Fibroblast of skin of left quadriceps (primary cell): Measurements from ENCODE around the gene ELMO1.

Experiments used
- DNase-seq, 2 experiments: peaks; one replicate each; pipeline ENCODE4 v3.0.0-alpha.2; 2013; ENCODE audit warnings: low read depth in 2 of 2

The ELMO1 gene

DNA sequence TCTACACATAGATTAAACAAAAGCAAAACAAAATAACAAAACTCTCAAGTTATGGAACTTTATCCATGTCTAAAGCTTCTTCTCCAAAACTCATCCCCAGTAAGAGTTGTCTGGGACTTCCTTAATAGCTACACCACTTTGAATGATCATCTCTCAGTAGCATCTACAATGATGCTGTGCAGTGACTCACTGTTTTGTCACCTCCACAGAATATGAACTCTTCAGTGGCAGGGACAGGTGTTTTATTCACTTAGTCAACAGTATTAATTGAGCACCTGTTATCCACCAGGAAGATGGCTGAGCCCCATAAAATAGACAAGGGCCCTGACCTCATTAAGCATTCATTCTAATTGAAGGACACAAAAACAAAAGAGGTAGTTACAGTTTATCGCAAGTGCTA, 350.7 kb downstream of the ELMO1 start:
- DNase-seq, result no peak

DNA sequence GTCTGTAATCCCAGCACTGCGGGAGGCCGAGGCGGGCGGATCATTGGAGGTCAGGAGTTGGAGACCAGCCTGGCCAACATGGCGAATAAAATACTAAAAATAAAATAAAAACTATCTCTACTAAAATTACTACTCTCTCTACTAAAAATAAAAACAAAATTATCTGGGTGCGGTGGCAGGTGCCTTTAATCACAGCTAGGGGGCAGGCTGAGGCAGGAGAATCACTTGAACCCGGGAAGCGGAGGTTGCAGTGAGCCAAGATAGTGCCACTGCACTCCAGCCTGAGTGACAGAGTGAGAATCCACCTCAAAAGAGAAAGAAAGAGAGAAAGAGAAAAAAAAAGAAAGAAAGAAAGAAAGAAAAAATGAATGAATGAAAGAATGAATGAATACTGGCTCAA, 351.4 kb downstream of the ELMO1 start:
- DNase-seq, result no peak

DNA sequence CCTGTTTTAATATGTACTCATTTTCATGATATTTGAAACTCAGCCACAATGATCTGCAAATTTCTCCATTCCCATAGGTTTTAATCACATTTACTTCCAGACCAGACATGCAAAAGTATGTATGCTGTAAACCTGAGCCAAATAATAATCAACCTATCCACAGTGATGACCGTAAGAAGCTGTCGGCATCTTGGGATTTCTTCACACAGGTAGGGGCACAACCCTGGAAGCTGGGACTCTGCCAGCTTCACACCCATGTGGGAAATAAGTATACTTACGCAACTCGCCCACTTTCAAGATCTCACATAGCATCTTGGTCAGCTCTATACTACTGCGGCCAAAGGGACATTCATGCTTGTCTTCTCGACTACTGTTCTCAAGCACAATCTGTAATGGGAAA, 352.3 kb downstream of the ELMO1 start:
- no peak for DNase-seq

DNA sequence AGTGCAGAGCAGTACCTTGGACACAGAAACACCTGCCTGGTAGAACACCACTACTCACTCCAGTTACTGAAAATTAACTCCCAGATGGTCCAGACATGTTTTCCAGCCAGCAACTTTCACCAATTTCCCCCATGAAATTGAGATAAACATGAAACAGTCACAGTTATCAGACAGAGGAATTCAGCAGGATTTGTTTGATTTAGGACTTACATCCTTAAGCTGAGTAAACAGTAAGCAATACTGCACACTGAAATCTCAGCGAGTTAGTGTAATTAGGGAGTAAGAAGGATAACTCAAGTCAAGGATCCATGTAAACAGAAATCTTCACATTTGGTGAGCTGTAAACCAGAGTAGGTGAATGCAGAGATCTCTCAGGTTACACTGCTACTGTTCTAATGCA, 353.5 kb downstream of the ELMO1 start:
- DNase-seq, result no peak

DNA sequence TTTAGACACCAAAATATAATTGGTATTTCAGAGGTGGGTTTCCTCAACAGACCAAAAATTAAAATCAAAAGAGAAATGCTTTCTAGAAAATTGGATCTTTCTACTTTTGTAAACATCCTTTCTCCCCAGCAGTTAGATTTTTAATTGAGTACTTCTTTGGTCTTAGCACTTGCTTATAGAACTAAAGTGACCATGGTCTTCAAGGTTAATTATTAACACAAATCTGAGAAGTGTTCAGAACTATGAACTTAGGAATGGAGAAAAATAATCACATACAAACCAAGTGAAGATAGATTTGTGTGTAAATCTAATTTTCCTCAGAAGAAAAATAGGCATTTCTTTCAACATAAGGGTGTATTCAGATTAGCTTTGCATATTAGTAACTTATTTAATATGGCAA, 355.4 kb downstream of the ELMO1 start:
- no peak for DNase-seq

DNA sequence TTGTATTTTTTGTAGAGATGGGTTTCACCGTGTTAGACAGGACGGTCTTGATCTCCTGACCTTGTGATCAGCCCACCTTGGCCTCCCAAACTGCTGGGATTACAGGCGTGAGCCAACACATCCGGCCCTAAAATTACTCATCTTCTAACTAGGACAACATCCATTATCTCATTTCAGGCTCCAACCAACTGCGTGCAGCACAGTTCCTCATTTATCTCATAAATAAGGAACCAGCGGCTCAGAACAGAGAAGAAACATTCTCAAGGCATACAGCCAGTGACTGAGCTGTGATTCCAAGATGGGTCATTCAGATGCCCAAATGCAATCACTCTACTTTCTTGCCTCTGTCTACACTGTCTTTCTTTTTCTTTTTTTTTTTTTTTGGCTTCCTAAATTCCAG, 356.1 kb downstream of the ELMO1 start:
- no peak for DNase-seq

DNA sequence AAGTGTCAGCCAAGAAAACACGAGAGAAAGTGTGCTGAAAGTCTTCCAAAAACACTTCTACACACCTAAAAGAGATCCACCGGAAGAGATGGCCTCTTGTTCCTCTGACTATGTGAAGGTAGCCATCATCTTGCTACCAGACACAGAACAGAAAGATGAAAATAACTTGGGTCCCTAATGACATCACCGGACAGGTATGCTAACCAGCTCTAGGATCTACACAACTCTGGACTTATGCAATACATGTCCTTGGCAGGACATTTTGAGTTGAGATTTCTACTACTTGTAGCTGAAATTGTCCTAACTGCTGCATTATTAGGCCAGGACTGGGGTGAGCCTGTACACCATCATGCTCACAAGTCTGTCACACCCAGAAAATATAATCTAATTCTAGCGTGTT, 358.7 kb downstream of the ELMO1 start:
- no peak for DNase-seq

DNA sequence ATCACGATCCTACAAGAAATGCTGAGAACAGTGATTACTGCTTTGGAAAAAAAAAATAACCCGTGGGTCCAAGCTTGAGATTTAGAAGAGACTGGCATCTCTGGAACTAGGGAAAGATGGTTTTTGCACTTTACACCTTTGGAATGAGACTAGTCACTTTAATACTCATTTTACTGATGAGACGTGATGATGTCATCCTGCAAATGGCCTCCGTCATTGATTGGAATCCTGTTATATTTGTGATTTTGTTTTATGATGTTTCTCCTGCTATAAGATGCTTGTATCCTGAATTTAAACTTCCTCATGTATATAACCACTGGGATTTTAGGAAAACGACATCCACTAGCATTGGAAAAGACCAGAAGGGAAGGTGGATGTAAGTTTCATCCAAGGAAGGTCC, 363.1 kb downstream of the ELMO1 start:
- no peak for DNase-seq

DNA sequence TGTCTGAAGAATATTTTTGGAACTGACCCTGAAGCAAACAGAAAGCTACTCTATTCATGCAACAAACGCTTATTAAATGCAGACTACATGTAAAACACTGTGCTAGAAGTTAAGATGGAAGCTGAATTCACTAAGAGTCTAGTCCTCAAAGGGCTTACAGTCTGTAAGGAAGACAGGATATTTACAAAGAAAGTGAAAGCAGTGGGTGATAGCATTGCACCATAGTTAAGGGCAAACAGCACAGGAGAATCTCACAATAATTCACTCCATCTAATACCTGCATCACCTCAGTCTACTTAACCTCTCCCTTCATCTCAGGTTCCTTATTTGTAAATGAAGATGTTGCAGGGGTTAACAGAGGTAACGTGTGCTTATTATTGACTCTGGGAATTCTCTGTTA, 364.4 kb downstream of the ELMO1 start:
- no peak for DNase-seq

DNA sequence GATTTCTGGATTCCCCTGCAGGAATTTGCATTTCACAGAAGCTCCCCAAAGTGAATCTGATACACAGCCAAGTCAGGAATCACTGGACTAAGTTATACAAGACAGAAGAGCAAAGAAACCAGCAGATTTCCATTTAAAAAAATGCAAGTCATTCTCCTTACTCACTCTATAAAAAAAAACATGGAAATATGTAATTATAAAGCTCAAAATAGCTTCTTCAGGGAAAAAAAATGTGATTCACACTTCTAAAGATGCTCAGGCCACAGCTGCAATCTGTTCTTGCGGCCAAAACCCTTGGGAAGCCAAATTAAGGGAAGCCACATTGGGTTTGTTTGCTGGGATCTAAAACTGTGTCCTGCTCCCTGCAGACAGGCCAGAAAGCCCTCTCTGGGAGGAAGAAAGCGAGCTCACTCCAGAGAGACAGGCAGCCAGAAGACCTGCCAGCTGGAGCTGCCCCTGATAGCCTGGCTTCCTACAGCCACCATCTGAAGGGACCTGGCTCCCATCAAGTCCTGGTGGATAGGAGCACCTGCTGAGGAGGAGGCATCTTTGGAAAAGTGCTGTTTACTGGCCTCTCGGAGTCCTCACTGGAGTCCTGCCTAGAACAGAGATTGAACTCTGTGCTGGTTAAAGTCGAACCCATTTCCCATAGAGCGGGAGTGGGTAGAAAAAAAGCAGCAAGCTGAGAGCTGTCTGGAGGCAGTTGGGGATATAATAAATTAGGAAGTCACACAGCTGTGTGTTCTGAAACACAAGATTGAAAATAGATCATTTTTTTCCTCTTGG, 365.2 kb downstream of the ELMO1 start:
- DNase-seq, result peak; percentile 70 to 76

DNA sequence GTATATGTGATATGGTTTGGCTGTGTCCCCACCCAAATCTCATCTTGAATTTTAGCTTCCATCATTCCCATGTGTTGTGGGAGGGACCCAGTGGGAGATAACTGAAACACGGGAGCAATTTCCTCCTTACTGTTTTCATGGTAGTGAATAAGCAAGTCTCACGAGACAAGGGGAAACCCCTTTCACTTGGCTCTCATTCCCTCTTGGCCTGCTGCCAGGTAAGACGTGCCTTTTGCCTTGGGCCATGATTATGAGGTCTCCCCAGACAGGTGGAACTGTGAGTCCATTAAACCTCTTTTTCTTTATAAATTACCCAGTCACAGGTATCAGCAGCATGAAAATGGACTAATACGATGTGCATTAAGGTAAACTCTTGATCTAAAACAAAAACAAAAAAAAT, 367.2 kb downstream of the ELMO1 start:
- no peak for DNase-seq

DNA sequence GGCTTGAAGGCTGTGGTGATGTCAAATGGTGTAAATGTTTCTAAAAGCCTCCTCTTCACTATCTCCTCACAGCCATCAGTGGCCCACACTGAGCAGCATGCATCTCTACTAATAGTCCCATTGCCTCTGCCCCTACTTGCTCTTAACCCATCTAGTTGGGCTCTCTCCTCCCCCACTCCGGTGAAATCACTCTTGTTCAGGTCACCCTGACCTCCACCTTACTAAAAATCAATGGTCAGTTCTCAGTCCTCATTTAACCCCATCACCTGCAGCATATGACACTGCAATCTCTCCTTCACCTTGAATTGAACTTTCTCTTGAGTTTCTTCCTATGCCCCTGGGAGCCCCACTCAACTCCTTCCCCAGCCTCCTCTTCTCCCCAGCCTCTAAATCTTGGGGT, 369.2 kb downstream of the ELMO1 start:
- DNase-seq, result no peak

DNA sequence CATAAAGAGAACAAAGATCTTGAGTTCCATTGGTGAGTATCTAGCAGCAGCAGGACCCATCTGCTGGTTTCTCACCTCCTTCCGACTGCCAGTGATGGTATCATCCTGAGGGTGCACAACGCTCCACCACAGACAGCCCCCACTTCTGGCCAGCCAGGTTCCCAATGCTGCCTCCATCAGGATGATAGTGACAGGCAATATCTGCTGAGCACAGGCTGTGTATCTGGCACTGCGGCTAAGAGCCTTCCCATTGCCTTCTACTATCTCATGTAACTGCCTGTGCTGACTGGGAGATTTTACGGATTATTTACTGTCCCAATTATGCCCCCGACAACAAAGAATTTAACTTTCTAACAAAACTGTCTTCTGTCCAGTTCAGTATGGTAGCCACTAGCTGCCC, 372.0 kb downstream of the ELMO1 start:
- DNase-seq, result no peak

DNA sequence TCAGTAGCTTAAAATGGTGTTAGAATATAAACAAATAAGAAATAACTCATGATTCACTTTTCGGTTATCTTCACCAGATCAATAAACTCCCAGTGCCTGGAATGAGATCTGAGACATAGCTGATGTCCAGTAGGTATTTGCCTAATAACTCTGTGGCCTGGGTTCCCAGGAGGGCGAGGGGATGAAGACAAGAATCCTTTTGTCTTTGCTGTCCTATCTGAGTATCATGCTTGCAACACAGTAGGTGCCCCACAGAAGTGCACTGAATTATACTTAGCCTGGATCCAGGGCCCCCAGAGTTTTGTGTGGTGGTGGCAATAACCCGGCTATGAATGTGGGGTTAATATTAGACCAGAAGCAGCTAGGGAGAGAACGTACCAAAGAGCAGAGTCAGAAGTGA, 374.3 kb downstream of the ELMO1 start:
- no peak for DNase-seq

DNA sequence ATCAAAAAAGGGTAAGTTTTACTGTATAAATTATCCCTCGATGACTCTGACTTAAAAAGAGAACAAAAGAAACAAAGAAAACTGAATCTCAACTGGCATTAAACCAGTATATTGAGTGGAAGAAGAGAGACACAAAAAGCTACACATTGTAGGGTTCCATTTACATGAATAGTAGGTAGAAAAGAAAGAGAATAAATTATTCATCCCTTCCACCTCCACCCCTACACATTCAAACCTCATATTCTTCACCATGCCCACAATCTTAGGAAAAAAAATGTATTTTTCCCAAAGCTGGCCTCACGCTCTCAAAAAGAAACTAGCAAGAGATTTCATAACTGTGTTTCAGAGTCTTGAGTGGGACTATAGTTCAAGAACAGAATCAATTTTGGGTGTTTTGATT, 377.5 kb downstream of the ELMO1 start:
- DNase-seq, result no peak

DNA sequence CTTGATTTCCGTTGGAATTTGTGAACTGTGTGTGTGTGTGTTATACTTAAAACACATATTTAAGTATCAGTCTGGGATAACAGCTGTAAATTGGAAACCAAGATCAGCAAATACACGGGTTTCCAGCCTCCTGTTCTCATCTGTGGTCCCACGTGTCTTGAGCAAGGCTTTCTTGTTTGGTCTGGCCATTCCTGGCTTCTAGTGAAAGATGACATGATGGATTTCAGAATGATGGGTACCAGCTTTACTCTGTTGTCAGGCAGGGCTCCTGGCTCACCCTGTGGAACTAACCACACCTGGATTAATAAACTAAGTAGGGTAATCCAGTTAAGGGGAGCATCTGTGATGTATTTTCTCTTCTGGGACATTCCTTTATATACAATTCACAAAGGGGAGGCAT, 378.2 kb downstream of the ELMO1 start:
- no peak for DNase-seq

DNA sequence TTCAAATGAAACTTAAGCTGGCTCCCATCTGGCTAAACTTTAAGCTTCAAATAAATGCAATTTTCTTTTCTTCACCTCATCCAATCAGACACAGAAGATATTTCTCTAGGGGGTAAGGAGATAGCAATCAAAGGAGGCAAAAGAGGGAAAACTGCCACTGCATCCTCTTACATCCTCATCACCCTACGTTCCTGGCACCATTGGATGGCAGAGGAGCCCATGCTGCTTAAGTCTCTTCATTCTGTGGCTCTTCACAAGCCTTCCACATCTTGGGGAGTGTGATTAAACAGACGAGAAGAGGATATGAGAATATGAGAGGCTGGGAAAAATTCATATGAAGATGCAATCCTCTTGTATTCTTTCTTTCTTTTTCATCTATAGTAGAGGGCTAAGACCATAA, 378.6 kb downstream of the ELMO1 start:
- no peak for DNase-seq

DNA sequence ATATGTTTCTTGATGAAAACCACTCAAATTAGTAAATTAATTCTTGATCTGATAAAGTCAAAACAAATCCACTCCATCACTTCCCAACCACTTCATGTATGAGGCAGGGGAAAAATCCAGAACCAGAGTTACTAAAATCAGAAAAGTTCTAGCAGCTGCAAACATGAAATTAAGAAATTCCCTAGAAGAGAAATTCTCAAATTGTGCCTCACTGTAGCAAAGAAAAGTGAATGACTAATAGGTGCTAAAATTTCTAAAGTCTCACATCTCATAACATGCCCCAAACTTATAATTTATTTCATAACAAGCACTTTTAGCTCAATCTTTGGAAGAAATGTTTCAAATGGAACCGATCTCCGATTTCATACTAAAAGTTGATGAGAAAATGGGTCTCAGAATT, 379.3 kb downstream of the ELMO1 start:
- no peak for DNase-seq

DNA sequence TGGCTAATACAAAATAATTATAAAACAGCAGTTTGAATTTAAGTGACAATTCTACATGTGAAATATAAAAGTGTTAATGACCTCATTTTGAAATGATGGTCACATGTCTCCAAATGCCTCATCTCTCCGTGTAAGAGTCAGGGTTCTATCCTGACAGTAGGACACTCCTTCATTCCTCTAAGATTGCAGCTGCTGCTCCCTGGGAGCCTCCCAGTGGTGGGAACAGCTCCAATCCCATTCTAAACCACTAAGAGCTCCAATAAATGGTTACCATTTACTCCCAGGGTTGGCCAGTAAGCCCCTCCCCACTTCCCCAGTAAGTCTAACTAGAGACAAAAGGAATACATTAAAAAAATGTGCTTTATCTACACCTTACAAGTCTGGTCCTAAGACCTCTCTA, 379.8 kb downstream of the ELMO1 start:
- no peak for DNase-seq

DNA sequence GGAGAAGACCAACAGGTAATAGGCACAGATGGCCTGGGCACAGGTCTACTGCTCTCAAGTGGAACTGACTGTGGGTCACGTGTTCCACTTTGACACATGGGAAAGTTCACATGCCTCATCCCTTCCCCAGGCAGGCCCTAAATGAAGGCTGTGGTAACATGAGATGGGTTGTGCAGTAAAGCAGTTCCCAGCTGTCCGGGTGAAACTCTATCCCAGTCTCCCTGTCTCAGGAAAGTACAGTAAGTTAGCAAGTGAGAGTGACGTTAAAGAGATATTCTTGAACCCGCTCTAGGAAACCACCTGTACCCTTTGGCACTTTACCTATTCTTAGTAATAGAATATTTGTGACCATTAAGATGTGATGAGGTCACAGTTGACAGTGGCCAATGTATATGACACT, 380.6 kb downstream of the ELMO1 start:
- no peak for DNase-seq

DNA sequence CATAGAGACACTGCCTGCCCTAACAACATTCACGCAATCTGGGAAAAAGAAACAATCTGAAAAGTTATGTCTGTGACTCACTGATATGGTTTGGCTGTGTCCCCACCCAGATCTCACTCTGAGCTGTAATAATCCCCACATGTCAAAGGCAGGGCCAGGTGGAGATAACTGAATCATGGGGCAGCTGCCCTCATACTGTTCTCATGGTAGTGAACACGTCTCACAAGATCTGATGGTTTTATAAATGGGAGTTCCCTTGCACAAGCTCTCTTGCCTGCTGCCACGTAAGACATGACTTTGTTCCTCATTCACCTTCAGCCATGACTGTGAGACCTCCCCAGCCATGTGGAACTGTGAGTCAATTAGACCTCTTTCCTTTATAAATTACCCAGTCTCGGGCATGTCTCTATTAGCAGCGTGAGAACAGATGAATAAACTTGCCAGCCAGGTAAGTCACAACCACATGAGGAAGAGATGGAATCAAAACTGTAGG, 382.8 kb downstream of the ELMO1 start:
- DNase-seq, result no peak

DNA sequence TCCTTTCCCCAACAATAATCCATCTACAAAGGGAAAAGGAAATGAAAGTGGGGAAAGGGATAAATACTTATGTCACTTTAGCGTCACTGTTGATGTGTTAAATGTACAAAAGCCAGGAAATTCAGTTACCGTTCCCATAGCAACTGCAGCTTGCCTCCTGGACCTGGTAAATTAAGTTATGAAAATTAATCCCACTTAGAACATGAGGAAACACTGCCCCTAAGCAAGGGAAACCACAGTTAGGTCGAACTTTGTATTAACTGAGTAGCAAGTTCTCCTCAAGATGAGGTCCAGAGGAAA, 386.2 kb downstream of the ELMO1 start:
- DNase-seq, result no peak

DNA sequence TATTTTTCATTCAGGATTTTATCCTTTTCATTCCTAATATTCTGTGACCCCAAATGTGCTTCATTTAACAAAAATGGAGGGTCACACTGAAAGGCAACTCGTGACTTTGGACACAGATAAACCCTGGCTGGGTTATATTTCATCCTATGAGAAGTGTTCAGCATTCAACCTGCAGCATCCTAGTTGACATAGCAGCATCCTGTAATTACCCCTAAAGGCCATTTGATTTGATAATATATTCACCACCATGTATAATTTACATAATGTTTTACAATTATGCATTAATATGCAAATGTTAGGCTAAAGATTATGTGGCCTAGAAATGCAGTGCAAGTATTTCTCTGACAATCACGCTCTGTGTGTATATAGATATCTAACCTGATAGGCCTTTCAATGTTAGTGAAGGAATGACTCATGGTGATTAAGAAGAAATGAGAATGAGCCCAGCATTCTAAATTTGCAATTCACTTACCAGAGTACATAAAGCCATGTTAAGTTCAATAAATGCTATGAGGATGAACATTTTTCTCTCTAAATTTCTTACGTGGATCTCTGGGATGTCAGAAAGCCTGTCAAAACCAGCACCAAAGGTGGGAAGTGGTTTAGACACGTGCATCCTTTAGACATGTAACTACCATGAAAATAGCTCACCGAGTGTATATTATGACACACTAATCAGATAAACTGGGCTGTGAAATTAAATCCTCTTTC, 386.7 kb downstream of the ELMO1 start:
- no peak for DNase-seq
